ENCODE measurements around the gene NTRK1.

DNA sequence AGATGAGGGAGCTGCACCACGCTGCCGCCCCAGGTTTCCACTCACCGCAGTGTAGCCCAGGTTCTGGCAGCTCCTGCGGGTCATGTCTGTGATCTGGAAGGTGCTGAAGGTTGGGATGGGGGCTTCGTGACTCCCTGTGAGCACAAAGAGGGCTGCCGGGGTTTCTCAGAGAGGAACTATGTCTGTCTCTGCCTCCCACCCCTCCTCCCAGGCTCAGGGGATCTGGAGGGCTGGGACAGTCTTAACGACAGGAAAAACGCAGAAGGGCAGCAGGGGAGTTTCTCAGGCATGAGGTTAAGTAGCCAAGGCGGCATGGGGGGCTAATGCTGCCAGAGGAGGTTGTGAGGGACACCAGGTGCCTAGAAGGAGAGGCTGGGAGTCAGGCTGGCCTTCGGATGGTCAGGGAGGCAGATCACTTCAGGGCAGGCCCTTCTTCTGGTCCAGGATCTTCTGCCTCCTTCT, 44.7 kb upstream of the NTRK1 start:
- TF ChIP-seq, protein P1, sequence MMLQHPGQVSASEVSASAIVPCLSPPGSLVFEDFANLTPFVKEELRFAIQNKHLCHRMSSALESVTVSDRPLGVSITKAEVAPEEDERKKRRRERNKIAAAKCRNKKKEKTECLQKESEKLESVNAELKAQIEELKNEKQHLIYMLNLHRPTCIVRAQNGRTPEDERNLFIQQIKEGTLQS (IDR thresholded peaks at IDR 0.05), result no peak
- TF ChIP-seq CTCF (IDR thresholded peaks at IDR 0.05 in 2 of 3, conservative IDR thresholded peaks at IDR 0.05 in 1 of 3; ENCODE audit: borderline replicate concordance in 1 of 3, insufficient read depth in 1 of 3, low read depth in 2 of 3, low read length in 2 of 3) (no peak), POLR2A (IDR thresholded peaks at IDR 0.05; ENCODE audit: borderline replicate concordance, extremely low read depth, insufficient read depth, insufficient read length) (no peak), POLR2AphosphoS5 (IDR thresholded peaks at IDR 0.05; ENCODE audit: low read depth, low read length) (no peak), CEBPB (IDR thresholded peaks at IDR 0.05; ENCODE audit: low read depth) (no peak), CBX3 (IDR thresholded peaks at IDR 0.05; ENCODE audit: low read depth) (no peak), ZNF274 (IDR thresholded peaks at IDR 0.05; ENCODE audit: low read depth, low read length) (no peak), RAD21 (IDR thresholded peaks at IDR 0.05; ENCODE audit: low read depth) (no peak), EZH2phosphoT487 (IDR thresholded peaks at IDR 0.05; ENCODE audit: borderline replicate concordance) (no peak)

All from HCT116 (cell line).